Measurements from ENCODE around the gene PAX7.

Gene PAX7

GRCh38 chr1:18697541-18697940 lies 66.9 kb downstream of the PAX7 start:
- in situ Hi-C loops (cut with MboI; ENCODE audit: low sequenced_read_pairs), result no loop called here

GRCh38 chr1:18700530-18700929 lies 69.9 kb downstream of the PAX7 start:
- in situ Hi-C loops (cut with MboI; ENCODE audit: low sequenced_read_pairs), result no loop called here

GRCh38 chr1:18701183-18701582 lies 70.5 kb downstream of the PAX7 start:
- in situ Hi-C loops (cut with MboI; ENCODE audit: low sequenced_read_pairs), result no loop called here

GRCh38 chr1:18703041-18703621 lies 72.5 kb downstream of the PAX7 start:
- in situ Hi-C loops (cut with MboI; ENCODE audit: low sequenced_read_pairs), result no loop called here

- in situ Hi-C loops (cut with MboI; ENCODE audit: low sequenced_read_pairs), result no loop called here
Observed at GRCh38 chr1:18705811-18706210, 75.2 kb downstream of the PAX7 start.

- in situ Hi-C loops (cut with MboI; ENCODE audit: low sequenced_read_pairs), result no loop called here
Observed at GRCh38 chr1:18707696-18708257, 77.1 kb downstream of the PAX7 start.

- in situ Hi-C loops (cut with MboI; ENCODE audit: low sequenced_read_pairs), result no loop called here
Observed at GRCh38 chr1:18710002-18710401, 79.4 kb downstream of the PAX7 start.

GRCh38 chr1:18711003-18711402 lies 80.4 kb downstream of the PAX7 start:
- in situ Hi-C loops (cut with MboI; ENCODE audit: low sequenced_read_pairs), result no loop called here

GRCh38 chr1:18711536-18712251 lies 81.0 kb downstream of the PAX7 start:
- in situ Hi-C loops (cut with MboI; ENCODE audit: low sequenced_read_pairs), result no loop called here

- in situ Hi-C loops (cut with MboI; ENCODE audit: low sequenced_read_pairs), result no loop called here
Observed at GRCh38 chr1:18712252-18712600, 81.6 kb downstream of the PAX7 start.

- in situ Hi-C loops (cut with MboI; ENCODE audit: low sequenced_read_pairs), result no loop called here
Observed at GRCh38 chr1:18714404-18715175, 83.9 kb downstream of the PAX7 start.

- in situ Hi-C loops (cut with MboI; ENCODE audit: low sequenced_read_pairs), result no loop called here
Observed at GRCh38 chr1:18716112-18716784, 85.6 kb downstream of the PAX7 start.

- in situ Hi-C loops (cut with MboI; ENCODE audit: low sequenced_read_pairs), result no loop called here
Observed at GRCh38 chr1:18716785-18717678, 86.4 kb downstream of the PAX7 start.

- in situ Hi-C loops (cut with MboI; ENCODE audit: low sequenced_read_pairs), result no loop called here
Observed at GRCh38 chr1:18719786-18720451, 89.3 kb downstream of the PAX7 start.

GRCh38 chr1:18721041-18721440 lies 90.4 kb downstream of the PAX7 start:
- in situ Hi-C loops (cut with MboI; ENCODE audit: low sequenced_read_pairs), result no loop called here

GRCh38 chr1:18721776-18722175 lies 91.1 kb downstream of the PAX7 start:
- in situ Hi-C loops (cut with MboI; ENCODE audit: low sequenced_read_pairs), result no loop called here

- in situ Hi-C loops (cut with MboI; ENCODE audit: low sequenced_read_pairs), result no loop called here
Observed at GRCh38 chr1:18722270-18722669, 91.6 kb downstream of the PAX7 start.

- in situ Hi-C loops (cut with MboI; ENCODE audit: low sequenced_read_pairs), result no loop called here
Observed at GRCh38 chr1:18723206-18723605, 92.6 kb downstream of the PAX7 start.

GRCh38 chr1:18723701-18724411 lies 93.2 kb downstream of the PAX7 start:
- in situ Hi-C loops (cut with MboI; ENCODE audit: low sequenced_read_pairs), result no loop called here

Data from hTERT RPE-1 (cell line).